H1 (cell line): ENCODE data around the gene DPYD. TPM values are rescaled to one million over a fixed set of nuclear protein-coding genes. Genes with fewer than 3 reads are reported as not detected.

ENCODE experiments used
- CTCF ChIA-PET: fragments of 300-600 bp; sonication (Branson Sonifier 250); formaldehyde crosslinking; loops from one replicate; lab custom pipeline; 2021; ENCODE audit not compliant: partially characterized antibody; lab: Charles Lee
- POLR2A ChIA-PET: fragments of 300-600 bp; sonication (Branson Sonifier 250); formaldehyde crosslinking; loops from one replicate; lab custom pipeline; 2021; ENCODE audit warnings: inconsistent platforms; ENCODE audit not compliant: partially characterized antibody; lab: Charles Lee
- DNase-seq, 2 experiments: peaks; one replicate each; pipeline versions ENCODE4 v3.0.0 to v3.0.0-alpha.2; 2010 to 2022; ENCODE audit warnings: low spot score in 2 of 2, low read depth in 1 of 2, mixed read lengths in 1 of 2
- FAIRE-seq: peaks from 2 replicates; lab custom pipeline; 2011; peaks lifted over from hg19 to GRCh38; lab: Jason Lieb, UNC
- H2AFZ ChIP-seq: 2 replicates; pipeline ENCODE4 v1.8.1; 2012; ENCODE audit warnings: low read length, inconsistent platforms
- H2AK5ac ChIP-seq: 2 replicates; pipeline ENCODE4 v1.6.1; 2013; ENCODE audit warnings: low read depth, low read length
- H2BK120ac ChIP-seq: replicated peaks from 2 replicates; pipeline ENCODE3; 2013; ENCODE audit warnings: low read depth, low read length, inconsistent platforms
- H2BK12ac ChIP-seq: 2 replicates; pipeline ENCODE4 v1.6.1; 2013; ENCODE audit warnings: low read depth, low read length
- H2BK15ac ChIP-seq: 2 replicates; pipeline ENCODE4 v1.6.1; 2013; ENCODE audit warnings: low read length
- H2BK20ac ChIP-seq: 2 replicates; pipeline ENCODE4 v1.6.1; 2013; ENCODE audit warnings: low read length
- H2BK5ac ChIP-seq: 2 replicates; pipeline ENCODE4 v1.6.1; 2013; ENCODE audit warnings: low read depth, low read length
- H3K14ac ChIP-seq: 2 replicates; pipeline ENCODE4 v1.6.1; 2013; ENCODE audit warnings: inconsistent platforms; ENCODE audit not compliant: insufficient read length
- H3K18ac ChIP-seq: 2 replicates; pipeline ENCODE4 v1.6.1; 2013; ENCODE audit warnings: low read length; ENCODE audit errors: extremely low read depth
- H3K23ac ChIP-seq: 2 replicates; pipeline ENCODE4 v1.6.1; 2013; ENCODE audit warnings: inconsistent platforms; ENCODE audit not compliant: insufficient read length
- H3K23me2 ChIP-seq: 2 replicates; pipeline ENCODE4 v1.6.1; 2013; ENCODE audit warnings: low read depth, low read length
- H3K27ac ChIP-seq: 2 replicates; pipeline ENCODE4 v1.6.1; 2011; ENCODE audit warnings: low read depth, low read length, inconsistent platforms
- H3K27me3 ChIP-seq, 4 experiments: replicated peaks in 1 of 4; 1 replicate in 1 of 4; 2 replicates in 3 of 4; pipeline versions ENCODE4 v1.6.1 to v1.8.1; 2011 to 2013; ENCODE audit warnings: low read length in 3 of 4, mild to moderate bottlenecking in 3 of 4, inconsistent platforms in 2 of 4, mixed read lengths in 2 of 4, moderate library complexity in 1 of 4; ENCODE audit not compliant: control insufficient read depth in 3 of 4, insufficient read depth in 3 of 4; ENCODE audit errors: extremely low read depth in 1 of 4
- H3K36me3 ChIP-seq, 4 experiments: 2 replicates each; pipeline versions ENCODE4 v1.6.1 to v1.8.1; 2011 to 2013; ENCODE audit warnings: mild to moderate bottlenecking in 4 of 4, low read length in 3 of 4, moderate library complexity in 2 of 4, control low read depth in 1 of 4, inconsistent platforms in 1 of 4; ENCODE audit not compliant: insufficient read depth in 4 of 4, control insufficient read depth in 2 of 4
- H3K4ac ChIP-seq: replicated peaks from 2 replicates; pipeline ENCODE3; 2013; ENCODE audit warnings: low read length, low read depth, mixed read lengths, inconsistent platforms; ENCODE audit not compliant: insufficient read length
- H3K4me1 ChIP-seq, 4 experiments: replicated peaks in 1 of 4; 1 replicate in 1 of 4; 2 replicates in 3 of 4; pipeline versions ENCODE4 v1.6.1 to v1.8.1; 2011 to 2013; ENCODE audit warnings: low read length in 3 of 4, inconsistent platforms in 2 of 4, mixed read lengths in 1 of 4; ENCODE audit not compliant: insufficient read depth in 4 of 4, control insufficient read depth in 3 of 4
- H3K4me2 ChIP-seq, 2 experiments: 2 replicates each; pipeline versions ENCODE4 v1.6.1 to v1.8.1; 2011 to 2013; ENCODE audit warnings: low read depth in 2 of 2, low read length in 2 of 2, control low read depth in 1 of 2, inconsistent platforms in 1 of 2, mild to moderate bottlenecking in 1 of 2; ENCODE audit not compliant: insufficient read depth in 1 of 2
- H3K4me3 ChIP-seq, 4 experiments: fragments of 200-600, 300-600 bp in 1 of 4; sonication (generic), shearing (Covaris generic), sonication (Bioruptor Twin) in 1 of 4; 2 replicates each; pipeline versions ENCODE4 v1.5.1 to v1.8.1; 2011 to 2016; ENCODE audit warnings: low read length in 4 of 4, low read depth in 3 of 4, control low read depth in 2 of 4, inconsistent platforms in 2 of 4, mild to moderate bottlenecking in 2 of 4, mixed read lengths in 1 of 4, moderate library complexity in 1 of 4; ENCODE audit not compliant: insufficient read depth in 2 of 4; ENCODE audit errors: extremely low read depth in 1 of 4
- H3K56ac ChIP-seq: replicated peaks from 2 replicates; pipeline ENCODE3; 2013; ENCODE audit warnings: low read depth, mild to moderate bottlenecking, mixed read lengths, low read length, inconsistent platforms; ENCODE audit not compliant: insufficient read length
- H3K79me1 ChIP-seq: 2 replicates; pipeline ENCODE4 v1.6.1; 2013; ENCODE audit warnings: low read depth, low read length, control low read depth
- H3K79me2 ChIP-seq, 2 experiments: 2 replicates each; pipeline versions ENCODE4 v1.6.1 to v1.8.1; 2012 to 2013; ENCODE audit warnings: low read length in 2 of 2, mild to moderate bottlenecking in 2 of 2, inconsistent platforms in 1 of 2; ENCODE audit not compliant: insufficient read depth in 2 of 2, control insufficient read depth in 1 of 2
- H3K9ac ChIP-seq, 4 experiments: replicated peaks in 1 of 4; 1 replicate in 1 of 4; 2 replicates in 3 of 4; pipeline versions ENCODE4 v1.6.1 to v1.8.1; 2011 to 2013; ENCODE audit warnings: low read depth in 3 of 4, low read length in 3 of 4, control low read depth in 2 of 4, mild to moderate bottlenecking in 2 of 4, moderate library complexity in 2 of 4, inconsistent platforms in 1 of 4; ENCODE audit errors: extremely low read depth in 1 of 4
- H3K9me3 ChIP-seq, 2 experiments: 2 replicates each; pipeline versions ENCODE4 v1.6.1 to v1.8.1; 2012 to 2013; ENCODE audit warnings: mild to moderate bottlenecking in 2 of 2, moderate library complexity in 2 of 2, control low read depth in 1 of 2, inconsistent platforms in 1 of 2, low read depth in 1 of 2, low read length in 1 of 2, mixed read lengths in 1 of 2; ENCODE audit not compliant: insufficient read depth in 2 of 2
- H4K20me1 ChIP-seq, 2 experiments: replicated peaks in 1 of 2; 2 replicates each; pipeline versions ENCODE3 to v1.8.1; 2011 to 2013; ENCODE audit warnings: inconsistent platforms in 2 of 2, low read length in 2 of 2, mild to moderate bottlenecking in 1 of 2; ENCODE audit not compliant: insufficient read depth in 2 of 2, control insufficient read depth in 1 of 2
- H4K5ac ChIP-seq: 2 replicates; pipeline ENCODE4 v1.6.1; 2013; ENCODE audit warnings: low read length, low read depth, mixed read lengths, inconsistent platforms; ENCODE audit not compliant: insufficient read length
- H4K8ac ChIP-seq: 2 replicates; pipeline ENCODE4 v1.8.0; 2013; ENCODE audit warnings: mild to moderate bottlenecking, moderate library complexity, low read length, inconsistent platforms; ENCODE audit not compliant: insufficient read depth; ENCODE audit errors: extremely low read depth
- H4K91ac ChIP-seq: replicated peaks from 2 replicates; pipeline ENCODE3; 2013; ENCODE audit warnings: low read length, mixed read lengths, inconsistent platforms; ENCODE audit not compliant: insufficient read length
- BRCA1 ChIP-seq: IDR thresholded peaks from 2 replicates; pipeline ENCODE4 v1.6.1; 2012; ENCODE audit warnings: low read depth, low read length, improper control_type of control experiment
- CBX8 ChIP-seq: fragments of 300-800, 300-1000 bp; sonication (generic); IDR thresholded peaks from 2 replicates; pipeline ENCODE4 v1.7.1; 2016; ENCODE audit warnings: low read depth, low read length, borderline replicate concordance
- CHD1 ChIP-seq: IDR thresholded peaks from 2 replicates; pipeline ENCODE4 v1.6.1; 2012; ENCODE audit warnings: low read depth, low read length, improper control_type of control experiment
- GTF2F1 ChIP-seq: IDR thresholded peaks from 2 replicates; pipeline ENCODE4 v1.6.1; 2012; ENCODE audit warnings: low read depth, low read length, improper control_type of control experiment, borderline replicate concordance
- JUN ChIP-seq: IDR thresholded peaks from 2 replicates; pipeline ENCODE4 v1.6.1; 2011; ENCODE audit warnings: low read depth, mild to moderate bottlenecking, improper control_type of control experiment, low read length
- NANOG ChIP-seq: IDR thresholded peaks from 2 replicates; pipeline ENCODE4 v1.6.1; 2011; ENCODE audit warnings: low read length, low read depth, mild to moderate bottlenecking, inconsistent platforms; ENCODE audit not compliant: insufficient read depth, poor library complexity, severe bottlenecking
- SIX5 ChIP-seq: IDR thresholded peaks from 2 replicates; pipeline ENCODE4 v1.6.1; 2011; ENCODE audit warnings: mild to moderate bottlenecking, low read depth, low read length
- SRF ChIP-seq: IDR thresholded peaks from 2 replicates; pipeline ENCODE4 v1.6.1; 2011; ENCODE audit warnings: mild to moderate bottlenecking, low read depth, low read length, moderate library complexity
- whole genome bisulfite sequencing, 2 experiments: shearing (Covaris generic) in 1 of 2; methylation state at CpG; one replicate each; pipeline versions ENCODE4 v1.1.6 to v1.1.7; 2013 to 2015; ENCODE audit warnings: low lambda C conversion rate in 2 of 2, mixed read lengths in 2 of 2, inconsistent platforms in 1 of 2, low coverage in 1 of 2, missing lambda C conversion rate in 1 of 2; ENCODE audit not compliant: insufficient replicate concordance in 2 of 2, insufficient coverage in 1 of 2, insufficient read length in 1 of 2; ENCODE audit errors: extremely low coverage in 1 of 2, missing lambda C conversion rate in 1 of 2; 5-methylcytosine and 5-hydroxymethylcytosine counted together
- polyA plus RNA-seq, 7 experiments: library from polyadenylated mRNA; depleted of rRNA in 3 of 7; stranded (reverse) in 5 of 7; unstranded in 2 of 7; fragments of >200 nt in 5 of 7; fragments of 200-250 nt in 2 of 7; gene quantifications; 1 replicate in 5 of 7; 2 replicates in 1 of 7; 4 replicates in 1 of 7; pipeline versions ENCODE4 v1.2.1 to v1.2.3, GENCODE V29; 2011 to 2013; ENCODE audit warnings: missing spikeins in 2 of 7, mixed read lengths in 2 of 7
- total RNA-seq: library from RNA; stranded (reverse); fragmentation: NEBNext Ultra II Directional; extraction: Animal tissue kit (Norgen Biotek cat#: 25700); gene quantifications from 2 replicates; pipeline ENCODE4 v1.2.1, GENCODE V29; 2021

Gene DPYD
- total and polyA plus RNA-seq, 2 of the 8 experiments (the other 6 are each of a cell fraction or from before 2014, with no cell fraction given): 0.29 to 0.73 TPM

DNA sequence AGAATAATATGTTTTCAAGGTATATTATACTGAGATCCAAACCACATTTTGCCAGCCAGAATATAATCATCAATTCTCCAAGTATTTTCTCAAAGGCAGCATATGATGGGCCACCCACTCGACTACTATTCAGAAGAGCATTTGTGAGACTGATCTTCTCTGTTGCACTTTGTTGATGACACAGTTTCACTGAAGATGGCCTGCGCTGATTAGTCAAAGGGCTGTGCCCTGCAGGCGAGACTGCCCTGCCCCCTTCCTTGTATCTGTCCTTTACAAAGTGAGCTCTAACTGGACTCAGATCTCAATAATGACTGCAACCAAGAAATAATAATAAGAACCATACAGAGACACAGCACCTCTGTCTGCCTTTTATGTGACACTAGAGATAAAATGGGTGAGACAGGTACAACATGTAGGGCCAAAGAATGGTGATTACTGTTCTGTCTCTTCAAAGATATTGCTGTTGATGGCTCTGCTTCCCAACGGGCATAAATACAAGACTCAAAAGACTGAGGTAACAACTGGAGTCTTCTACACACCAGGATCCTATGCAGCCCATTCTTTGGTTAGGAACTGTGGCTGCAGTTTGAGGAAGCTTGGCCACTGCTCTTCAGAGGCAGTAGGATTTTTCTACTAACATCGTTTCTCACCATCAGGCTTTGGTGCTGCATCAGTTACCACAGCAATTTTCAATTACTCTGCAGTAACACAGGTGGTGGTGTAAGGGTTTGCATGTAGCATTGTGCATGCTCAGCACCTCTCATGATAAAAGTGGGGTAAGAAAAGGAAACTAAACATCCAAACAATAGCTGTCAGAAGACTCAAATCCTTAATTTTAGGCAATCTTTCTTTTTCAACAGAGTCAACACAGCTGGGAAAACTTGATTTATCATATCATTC lies 718.1 kb downstream of the DPYD start:
- Histone ChIP-seq H3K4ac (no peak overlapping the region), H3K9me3 (no peaks in the 10 kb centered on the region), H3K23me2 (no peaks in the 10 kb centered on the region), H2AFZ (peak overlapping the region; percentile 98), H2BK120ac (no peak overlapping the region), H3K23ac (no peak overlapping the region), H3K36me3 (no peaks in the 10 kb centered on the region), H2BK12ac (no peak overlapping the region), H3K4me2 (no peak overlapping the region), H3K79me1 (no peaks in the 10 kb centered on the region), H3K9ac (no peak overlapping the region), H3K4me1 (peaks cover 0 to 4% (median 0%) of the 10 kb centered on the region in 4 experiments; a peak in 2 of 7 replicates), H3K18ac (no peak overlapping the region), H3K14ac (no peak overlapping the region), H4K8ac (no peak overlapping the region), H3K4me3 (no peak overlapping the region), H4K91ac (no peak overlapping the region), H2BK20ac (no peak overlapping the region), H3K27ac (no peak overlapping the region), H3K56ac (no peak overlapping the region), H4K5ac (no peak overlapping the region), H2BK5ac (no peak overlapping the region), H3K27me3 (no peaks in the 10 kb centered on the region), H2BK15ac (no peak overlapping the region), H3K79me2 (no peaks in the 10 kb centered on the region), H4K20me1 (no peaks in the 10 kb centered on the region), H2AK5ac (no peak overlapping the region)
- DNase-seq: no peak
- no peak for FAIRE-seq
- ChIA-PET POLR2A (no interaction called here), CTCF (interaction anchor here (1.7 kb wide), 1 partner anchor 152 kb away, joined by 3 read pairs; no protein-coding TSS in a partner anchor)
- no peak for TF ChIP-seq SRF
- no peak for TF ChIP-seq BRCA1
- no peak for TF ChIP-seq JUN
- no peak for TF ChIP-seq CBX8
- TF ChIP-seq CHD1: no peak
- no peak for TF ChIP-seq NANOG
- no peak for TF ChIP-seq SIX5
- TF ChIP-seq GTF2F1: no peak
- 88% methylated on average over 5 of the region's 5 CpGs; no CpG with 5 or more reads in 1 of the 2 experiments for WGBS, 2 experiments
